Measurements from ENCODE around the gene MARVELD1. TPM values are rescaled to one million over a fixed set of nuclear protein-coding genes. Genes with fewer than 3 reads are reported as not detected.

Gene MARVELD1
- total and polyA plus RNA-seq, 2 experiments from 2014 or later, result 7.3 to 23.7 TPM

GRCh38 chr10:97718659-97719142 is 5.2 kb downstream of the MARVELD1 start:
- H3K27ac ChIP-seq (ENCODE audit: low read depth), result peak overlapping the region; percentile 86
- peaks cover 17% of the 10 kb centered on the region for H3K79me2 ChIP-seq (replicated peaks; ENCODE audit: insufficient read depth)
- Mint-ChIP-seq H3K27ac (peak overlapping the region; percentile 21; the same call in 1 of the 2 replicates), H3K4me3 (peak overlapping the region; percentile 24; the same call in 2 of the 3 replicates), H3K36me3 (ENCODE audit: low read depth) (peaks cover 46% of the 10 kb centered on the region), H3K4me1 (peaks cover 43% of the 10 kb centered on the region), H3K27me3 (ENCODE audit: insufficient read depth, low read depth, poor library complexity) (peaks cover 15% of the 10 kb centered on the region), H3K9me3 (no peaks in the 10 kb centered on the region)
- H3K4me2 ChIP-seq, result peak overlapping the region; percentile 68
- peaks cover 48% of the 10 kb centered on the region for H3K4me1 ChIP-seq (ENCODE audit: insufficient read depth)
- H3K4me3 ChIP-seq, result no peak overlapping the region
- H4K20me1 ChIP-seq (replicated peaks; ENCODE audit: insufficient read depth), result no peaks in the 10 kb centered on the region
- no peak for ATAC-seq
- H3K27me3 ChIP-seq (ENCODE audit: insufficient read depth), result no peaks in the 10 kb centered on the region
- peaks cover 15% of the 10 kb centered on the region for H3F3A ChIP-seq (replicated peaks; ENCODE audit: low read depth)
- no peaks in the 10 kb centered on the region for H3K9me2 ChIP-seq (ENCODE audit: insufficient read depth)
- TF ChIP-seq POLR2AphosphoS5 (IDR thresholded peaks at IDR 0.05; ENCODE audit: low read depth) (no peak), ZNF462 (CRISPR knock-in tag; IDR thresholded peaks at IDR 0.05) (no peak), EZH2phosphoT487 (IDR thresholded peaks at IDR 0.05; ENCODE audit: unreplicated experiment) (no peak), ZNF114 (CRISPR knock-in tag; IDR thresholded peaks at IDR 0.05) (no peak), JUNB (IDR thresholded peaks at IDR 0.05; ENCODE audit: unreplicated experiment) (no peak), ZNF331 (CRISPR knock-in tag; IDR thresholded peaks at IDR 0.05; ENCODE audit: low read depth) (no peak), REST (IDR thresholded peaks at IDR 0.05; ENCODE audit: unreplicated experiment) (no peak), CTCF (conservative IDR thresholded peaks at IDR 0.05; ENCODE audit: low read depth in 2 of 2) (no peak), CREB1 (CRISPR knock-in tag; IDR thresholded peaks at IDR 0.05; ENCODE audit: low read depth) (no peak), ETS1 (IDR thresholded peaks at IDR 0.05) (no peak), EZH2 (IDR thresholded peaks at IDR 0.05; ENCODE audit: low read depth, unreplicated experiment) (no peak), STAT1 (IDR thresholded peaks at IDR 0.05; ENCODE audit: unreplicated experiment) (no peak), NANOG (IDR thresholded peaks at IDR 0.05; ENCODE audit: borderline replicate concordance) (no peak)
- DNase-seq (ENCODE audit: low spot score), result peak; percentile 50
- H2AFZ ChIP-seq, result no peak overlapping the region
- peaks cover 7% of the 10 kb centered on the region; the same call in 1 of the 2 replicates for H3K36me3 ChIP-seq (ENCODE audit: insufficient read depth)
